NCI-H69 (cell line): Measurements from ENCODE around the gene LMF2.

Source experiments
- DNase-seq: peaks from one replicate; lab custom pipeline; 2025; lab: John Stamatoyannopoulos, UW

The LMF2 gene

DNA sequence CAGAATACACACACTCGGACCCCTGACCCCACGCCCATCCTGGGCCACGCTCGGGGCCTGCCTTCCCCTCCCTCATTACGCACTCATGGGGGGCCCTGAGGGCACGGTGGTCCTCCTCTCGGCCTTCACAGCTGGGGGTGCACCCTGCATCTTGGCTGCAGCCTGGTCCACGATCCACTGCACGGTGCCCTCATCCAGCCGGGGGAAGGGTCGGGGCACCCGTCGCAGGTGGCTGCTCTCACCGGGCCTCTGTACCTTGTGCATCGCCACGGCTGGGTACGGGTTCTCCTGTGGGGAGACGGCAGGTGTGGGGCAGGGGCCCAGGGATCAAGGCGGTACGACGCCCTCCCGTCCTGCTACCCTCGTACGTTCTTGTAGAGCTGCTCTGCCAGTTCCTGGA, 43.1 kb downstream of the LMF2 start:
- DNase-seq: no peak

DNA sequence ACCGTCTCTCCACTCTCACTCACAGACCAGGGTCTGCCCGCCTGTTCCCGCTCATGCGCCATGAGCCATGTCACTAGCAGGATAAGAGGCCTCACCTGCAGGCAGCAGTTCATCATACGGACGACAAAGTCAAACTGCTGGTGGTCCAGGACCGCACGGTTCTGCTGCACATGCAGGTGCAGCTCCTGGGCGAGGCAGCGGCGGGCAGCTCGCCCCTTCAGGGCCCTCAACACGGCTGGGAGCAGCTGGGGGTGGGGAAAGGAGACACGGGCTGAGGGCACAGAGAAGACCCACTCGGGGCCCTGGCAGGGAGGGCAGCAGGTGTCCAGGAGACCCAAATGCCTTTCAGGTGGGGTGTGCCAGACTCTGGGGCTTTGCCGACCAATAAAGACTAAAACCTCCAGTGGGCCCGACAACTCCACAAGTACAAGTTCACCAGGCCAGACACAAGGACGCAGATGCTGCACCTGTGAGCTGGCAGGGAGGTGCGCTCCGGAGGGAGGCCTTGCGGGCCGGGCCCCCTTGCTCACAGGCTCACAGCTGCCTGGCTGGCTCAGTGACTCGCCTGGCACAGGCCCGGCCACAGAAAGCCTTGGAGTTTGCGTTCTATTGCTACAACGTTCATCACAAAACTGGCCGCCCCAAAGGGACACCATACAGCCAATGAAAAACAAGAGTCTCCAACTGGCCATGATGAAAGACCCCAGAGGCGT, 44.2 kb downstream of the LMF2 start:
- no peak for DNase-seq

DNA sequence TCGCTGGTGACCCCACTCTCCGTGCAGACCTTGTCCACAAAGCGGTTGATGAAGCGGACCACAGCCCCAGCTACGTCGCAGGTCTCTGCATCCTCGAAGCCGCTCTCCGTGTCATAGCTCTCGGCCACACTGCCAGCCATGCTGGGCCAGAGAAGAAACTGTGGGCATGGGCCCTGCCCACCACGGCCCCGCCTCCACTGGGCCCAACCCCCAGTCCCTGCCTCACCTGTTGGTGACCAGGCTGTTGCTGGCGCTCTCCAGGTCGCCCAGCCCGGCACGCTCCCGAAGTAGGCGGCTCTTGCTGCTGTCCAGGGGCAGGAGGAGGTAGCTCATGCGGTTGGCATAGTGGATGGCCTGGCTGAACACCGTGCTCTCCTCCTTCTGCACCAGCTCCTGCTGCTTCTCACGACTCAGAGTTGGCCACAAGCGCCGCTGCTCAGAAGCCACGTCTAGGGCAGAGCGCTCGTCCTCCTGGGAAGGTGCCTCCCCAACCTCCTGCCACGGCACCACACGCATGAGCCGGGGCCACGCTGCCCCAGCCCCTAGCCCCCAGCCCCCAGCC, 45.4 kb downstream of the LMF2 start:
- DNase-seq: no peak

DNA sequence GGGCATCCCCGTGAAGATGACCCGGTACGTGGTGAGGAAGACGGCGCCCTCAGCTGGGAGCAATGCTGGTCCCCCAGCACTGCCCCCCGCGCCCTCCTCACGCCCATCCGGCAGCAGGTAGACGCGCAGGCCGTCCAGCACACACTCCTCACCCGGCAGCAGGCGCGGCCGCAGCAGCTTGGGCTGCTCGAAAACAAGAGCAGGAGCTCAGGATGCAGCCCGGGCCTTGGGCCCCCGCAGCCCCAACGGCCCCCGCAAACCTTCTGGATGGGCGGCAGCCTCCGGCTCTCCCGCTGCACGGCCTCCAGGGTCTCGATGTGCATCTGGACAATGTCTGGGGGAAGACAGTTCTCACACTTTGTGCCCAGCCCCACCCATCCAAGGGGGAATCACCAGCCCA, 46.0 kb downstream of the LMF2 start:
- no peak for DNase-seq

DNA sequence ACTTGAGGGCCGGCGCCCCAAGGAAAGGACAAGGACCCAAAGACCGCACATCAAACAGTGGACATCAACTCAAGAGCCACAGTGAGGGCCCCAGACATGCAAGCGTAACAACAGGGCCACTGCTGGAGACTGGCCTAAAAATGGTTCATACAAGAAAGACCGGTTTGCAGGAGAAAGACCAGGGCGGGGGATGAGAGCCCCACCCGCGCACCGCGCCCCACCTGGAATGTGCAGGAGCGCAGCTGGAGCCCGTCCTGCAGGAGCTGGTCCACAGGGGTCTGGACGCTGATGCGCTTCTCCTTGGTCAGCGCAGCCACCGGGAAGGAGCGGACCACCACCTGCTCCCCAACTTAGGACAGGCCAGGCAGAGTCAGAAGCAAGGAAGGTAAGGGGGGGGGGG, 46.6 kb downstream of the LMF2 start:
- DNase-seq: no peak

DNA sequence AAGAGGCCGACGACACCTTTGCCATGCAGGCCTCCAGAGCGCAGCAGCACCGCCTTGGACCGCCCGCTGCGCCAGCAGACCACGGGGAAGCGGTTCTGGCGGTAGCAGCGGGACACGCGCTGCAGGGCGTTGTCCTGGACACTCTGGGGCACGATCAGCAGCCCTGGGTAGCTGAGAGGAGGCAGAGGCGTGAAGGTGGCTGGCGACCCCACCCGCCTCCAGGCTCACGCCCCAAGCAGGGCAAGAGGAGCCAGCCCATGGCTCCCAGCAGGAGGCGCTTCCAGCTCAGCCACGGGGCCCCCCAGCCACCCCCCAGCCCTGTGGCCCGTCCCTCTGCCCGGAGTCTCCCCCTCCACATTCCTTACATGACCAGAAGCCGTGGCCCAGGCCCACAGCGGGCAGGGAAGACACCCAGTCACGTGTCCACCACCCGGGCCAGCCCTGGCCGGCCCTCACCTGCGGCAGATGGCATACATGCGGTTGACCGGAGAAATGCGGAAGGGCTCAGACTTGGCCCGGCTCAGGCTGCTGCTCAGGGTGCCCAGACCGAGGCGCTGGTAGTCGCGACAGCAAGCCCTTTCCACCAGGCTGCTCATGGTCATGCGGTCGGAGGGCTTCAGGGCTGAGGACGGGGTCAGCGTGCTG, 47.9 kb downstream of the LMF2 start:
- DNase-seq: no peak

DNA sequence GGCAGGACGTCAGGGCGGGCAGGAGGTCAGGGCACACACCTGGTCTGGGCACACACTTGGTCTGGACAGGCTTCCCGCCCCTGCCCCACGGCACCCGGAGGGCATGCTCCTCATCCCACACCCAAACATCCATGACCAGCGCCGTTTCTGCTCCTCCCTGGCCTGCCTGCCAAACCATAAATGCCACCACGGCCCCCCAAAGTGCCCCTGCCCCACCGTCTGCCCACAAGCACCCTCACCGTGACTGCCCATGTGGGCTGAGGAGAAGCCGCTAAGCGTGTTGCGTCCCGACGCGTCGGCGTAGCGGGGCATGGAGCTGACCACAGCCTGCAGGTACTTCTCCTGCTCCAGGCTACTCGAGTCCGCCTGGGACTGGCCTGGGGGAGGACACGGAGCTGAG, 48.5 kb downstream of the LMF2 start:
- DNase-seq: no peak

DNA sequence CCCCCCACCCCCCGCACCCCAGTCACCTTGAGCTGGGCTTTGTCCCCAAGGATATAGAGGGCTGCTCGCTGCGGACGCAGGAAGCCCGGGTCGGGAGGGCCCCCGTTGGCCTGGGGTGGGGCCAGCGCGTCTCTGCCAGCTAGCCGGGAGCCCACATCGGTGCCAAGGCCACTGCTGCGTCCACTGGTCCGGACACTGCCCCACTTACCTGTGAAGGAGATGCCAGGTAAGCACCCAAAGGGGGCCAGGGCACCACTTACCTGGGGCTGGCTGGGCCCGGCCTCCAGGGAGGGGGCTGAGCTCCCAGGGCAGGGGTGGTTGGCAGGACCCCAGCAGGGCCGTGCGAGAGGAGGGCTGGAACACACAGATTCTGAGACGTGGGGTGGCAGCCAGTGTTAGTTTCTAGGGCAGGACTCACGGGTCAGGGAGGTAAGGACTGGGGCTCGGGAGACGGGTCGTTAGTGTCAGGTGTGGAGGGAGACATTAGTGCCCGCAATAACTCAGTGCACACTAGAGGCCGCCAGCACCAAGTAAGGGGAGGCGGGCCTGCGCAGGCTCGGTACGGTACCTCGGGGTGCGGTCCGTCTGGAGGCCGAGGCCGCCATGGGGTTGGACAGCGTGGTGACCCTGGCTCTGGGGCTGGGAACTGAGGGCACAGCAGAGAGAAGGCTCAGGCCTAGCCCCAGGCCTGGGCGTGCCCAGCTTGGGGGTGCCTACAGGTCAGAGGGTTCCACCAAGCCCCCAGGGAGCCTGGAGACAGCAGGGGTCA, 50.9 kb downstream of the LMF2 start:
- DNase-seq: no peak

DNA sequence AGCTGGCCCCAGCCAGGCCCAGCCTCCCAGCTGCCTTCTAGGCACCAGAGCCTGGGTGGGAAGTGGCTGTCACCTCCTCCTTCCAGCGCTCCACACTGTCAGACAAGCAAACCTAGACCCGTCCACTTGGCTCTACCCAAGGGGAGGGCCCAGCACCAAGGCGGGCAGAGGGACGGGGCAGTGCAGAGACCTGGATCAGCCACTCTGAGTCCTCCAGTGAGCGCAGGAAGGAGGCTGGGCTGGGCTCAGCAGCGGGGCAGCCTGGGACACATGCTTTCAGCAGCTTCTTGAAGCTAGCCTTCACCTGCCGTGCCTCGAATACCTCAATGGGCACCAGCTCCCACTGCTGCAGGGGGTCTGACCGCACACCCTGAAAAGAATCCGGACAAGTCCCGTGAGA, 51.5 kb downstream of the LMF2 start:
- no peak for DNase-seq

DNA sequence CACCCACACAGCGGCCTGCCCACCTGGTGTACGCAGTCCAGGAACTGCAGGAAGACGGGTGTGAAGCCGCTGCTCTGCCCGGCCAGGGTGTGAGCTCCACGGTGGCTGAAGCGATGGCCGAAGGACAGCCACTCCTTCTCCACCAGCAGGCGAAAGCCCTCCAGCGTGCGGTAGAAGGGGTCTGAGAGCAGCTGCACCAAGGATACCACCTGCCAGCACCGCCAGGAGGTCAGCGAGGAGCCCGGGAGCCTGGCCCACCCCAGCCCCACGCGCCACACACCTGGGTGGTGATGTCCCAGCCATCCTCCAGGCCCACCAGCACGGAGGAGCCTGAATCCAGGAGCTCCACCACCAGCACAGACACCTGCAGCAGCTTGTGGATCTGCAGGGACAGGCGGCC, 52.3 kb downstream of the LMF2 start:
- no peak for DNase-seq

DNA sequence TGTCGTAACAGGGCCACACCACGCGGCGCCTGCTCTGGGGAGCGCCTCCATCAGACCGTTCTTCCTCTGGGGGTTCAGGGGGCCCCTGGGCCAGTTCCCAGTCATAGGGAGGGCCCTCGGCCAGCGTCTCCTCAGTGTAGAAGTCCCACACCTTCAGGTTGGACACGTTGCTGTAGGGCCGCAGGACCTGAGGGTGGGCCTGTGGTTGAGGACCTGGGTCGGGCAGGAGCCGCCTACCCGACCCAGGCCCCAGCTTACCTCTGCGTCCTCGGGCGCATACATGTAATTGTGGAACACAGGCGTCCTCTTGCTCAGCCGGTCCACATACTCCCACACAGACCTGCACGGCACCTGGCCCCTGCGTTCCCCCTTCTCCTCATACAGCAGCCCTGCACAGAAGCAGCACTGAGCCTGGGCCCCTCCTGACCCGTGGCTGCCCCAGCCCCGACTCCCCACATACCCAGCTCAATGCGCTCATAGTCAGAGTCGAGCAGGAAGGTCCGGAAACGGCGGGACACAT, 52.9 kb downstream of the LMF2 start:
- no peak for DNase-seq
